Osteoblast (primary cell): ENCODE results near the gene MEF2C. TPM values are rescaled to one million over a fixed set of nuclear protein-coding genes. Genes with fewer than 3 reads are reported as not detected.

Source experiments
- DNase-seq: peaks from one replicate; pipeline ENCODE4 v3.0.0; 2011; ENCODE audit warnings: low spot score, mixed read lengths; ENCODE audit not compliant: insufficient read length; ENCODE audit errors: missing footprints
- H2AFZ ChIP-seq: 2 replicates; pipeline ENCODE4 v1.6.0; 2011; ENCODE audit warnings: mild to moderate bottlenecking, low read length
- H3K27ac ChIP-seq: 2 replicates; pipeline ENCODE4 v1.5.1; 2011; ENCODE audit warnings: mild to moderate bottlenecking, low read depth, low read length, moderate library complexity
- H3K27me3 ChIP-seq: 2 replicates; pipeline ENCODE4 v1.6.0; 2012; ENCODE audit warnings: mild to moderate bottlenecking, control low read depth, inconsistent platforms, low read length, moderate library complexity; ENCODE audit not compliant: insufficient read depth
- H3K36me3 ChIP-seq: 2 replicates; pipeline ENCODE4 v1.5.1; 2011; ENCODE audit warnings: mild to moderate bottlenecking, low read length, control low read depth, moderate library complexity; ENCODE audit not compliant: insufficient read depth
- H3K4me1 ChIP-seq: 2 replicates; pipeline ENCODE4 v1.5.1; 2011; ENCODE audit warnings: mild to moderate bottlenecking, low read length, control low read depth, moderate library complexity; ENCODE audit not compliant: insufficient read depth
- H3K4me2 ChIP-seq: 2 replicates; pipeline ENCODE4 v1.6.0; 2011; ENCODE audit warnings: mild to moderate bottlenecking, low read length; ENCODE audit not compliant: insufficient read depth
- H3K4me3 ChIP-seq: fragments of 200-600 bp; sonication (generic); 3 replicates; pipeline ENCODE4 v1.5.1; 2012; ENCODE audit warnings: mild to moderate bottlenecking, low read length, inconsistent platforms; ENCODE audit not compliant: insufficient read depth
- H3K79me2 ChIP-seq: 2 replicates; pipeline ENCODE4 v1.6.0; 2012; ENCODE audit warnings: mild to moderate bottlenecking, low read length, control low read depth, inconsistent platforms; ENCODE audit not compliant: insufficient read depth
- H3K9me3 ChIP-seq: 2 replicates; pipeline ENCODE4 v1.5.1; 2011; ENCODE audit warnings: low read depth, low read length, control low read depth
- H4K20me1 ChIP-seq: 2 replicates; pipeline ENCODE4 v1.6.0; 2012; ENCODE audit warnings: mild to moderate bottlenecking, low read length, control low read depth; ENCODE audit not compliant: insufficient read depth
- CTCF ChIP-seq: IDR thresholded peaks from 2 replicates; pipeline ENCODE4 v1.5.1; 2011; ENCODE audit warnings: mild to moderate bottlenecking, low read depth, low read length, moderate library complexity; ENCODE audit errors: extremely low read depth
- small RNA-seq: library from RNA; depleted of rRNA; stranded (forward); fragments of <200 nt; gene quantifications from one replicate; pipeline ENCODE3, GENCODE V24; 2012
- total RNA-seq: library from RNA; depleted of rRNA; stranded (reverse); fragments of >200 nt; gene quantifications from 2 replicates; pipeline ENCODE4 v1.2.3, GENCODE V29; 2012

The MEF2C gene
- total RNA-seq, 1 donor: 13.4 TPM

GRCh38 chr5:88667496-88668201 is 215.3 kb downstream of the MEF2C start:
- no peak for TF ChIP-seq CTCF
- peaks cover 99% of the 10 kb centered on the region for H3K27me3 ChIP-seq
- H3K79me2 ChIP-seq: no peaks in the 10 kb centered on the region
- no peak for DNase-seq
- H4K20me1 ChIP-seq: no peaks in the 10 kb centered on the region
- no peak overlapping the region for H3K4me3 ChIP-seq
- no peak overlapping the region for H2AFZ ChIP-seq
- H3K36me3 ChIP-seq: no peaks in the 10 kb centered on the region
- H3K9me3 ChIP-seq: no peaks in the 10 kb centered on the region
- no peaks in the 10 kb centered on the region for H3K4me1 ChIP-seq
- no peak overlapping the region for H3K27ac ChIP-seq
- H3K4me2 ChIP-seq: peak overlapping the region; percentile 87

Small RNAs within 50 kb of the gene (small RNA-seq; reads per million reads assigned to genes)
- not detected for gene AC008525.2
